ENCODE data around the gene SDK2. TPM values are rescaled to one million over a fixed set of nuclear protein-coding genes. Genes with fewer than 3 reads are reported as not detected.

The SDK2 gene
- total and polyA plus RNA-seq, 2 experiments from 2014 or later = 0.74 to 5.1 TPM

DNA sequence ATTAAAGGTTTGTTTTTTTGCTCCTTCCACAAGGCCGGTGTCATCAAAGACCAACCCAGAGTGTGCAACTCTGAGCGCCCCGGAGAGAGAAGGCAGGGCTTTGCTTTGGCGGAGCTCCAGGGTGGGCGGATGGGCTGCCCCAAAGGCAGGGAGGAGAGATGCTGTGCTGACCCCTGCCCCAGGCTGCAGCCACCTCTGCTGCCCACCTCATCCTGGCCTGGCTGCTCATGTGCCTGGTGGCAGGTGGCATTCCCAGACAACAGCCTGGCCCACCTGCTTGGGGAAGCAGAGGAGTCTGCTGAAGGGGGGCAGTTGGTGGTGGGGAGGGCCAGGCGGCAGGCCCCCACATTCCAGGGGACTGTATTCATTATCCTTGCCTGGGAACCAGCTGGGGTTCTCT, 122.1 kb downstream of the SDK2 start:
- DNase-seq (ENCODE audit: low spot score) (no peak), ATAC-seq (no peak)
- Histone ChIP-seq H3K79me2 (replicated peaks; ENCODE audit: insufficient read depth) (no peaks in the 10 kb centered on the region), H3K4me1 (ENCODE audit: insufficient read depth) (no peaks in the 10 kb centered on the region), H3K4me3 (no peak overlapping the region), H3K27me3 (ENCODE audit: insufficient read depth) (no peaks in the 10 kb centered on the region), H2AFZ (no peak overlapping the region), H3K27ac (ENCODE audit: low read depth) (no peak overlapping the region), H3K9me2 (ENCODE audit: insufficient read depth) (no peaks in the 10 kb centered on the region), H3K4me2 (no peak overlapping the region), H4K20me1 (replicated peaks; ENCODE audit: insufficient read depth) (no peaks in the 10 kb centered on the region), H3F3A (replicated peaks; ENCODE audit: low read depth) (no peaks in the 10 kb centered on the region), H3K36me3 (ENCODE audit: insufficient read depth) (no peaks in the 10 kb centered on the region)
- H3K27me3 Mint-ChIP-seq (ENCODE audit: insufficient read depth, low read depth, poor library complexity) = peaks cover 4% of the 10 kb centered on the region
- H3K4me3 Mint-ChIP-seq = no peak overlapping the region; the same call in 2 of the 3 replicates
- H3K27ac Mint-ChIP-seq = no peak overlapping the region
- TF ChIP-seq CREB1 (CRISPR knock-in tag; IDR thresholded peaks at IDR 0.05; ENCODE audit: low read depth) = no peak
- H3K9me3 Mint-ChIP-seq = no peaks in the 10 kb centered on the region
- peaks cover 9% of the 10 kb centered on the region; the same call in 2 of the 3 replicates for H3K4me1 Mint-ChIP-seq
- H3K36me3 Mint-ChIP-seq (ENCODE audit: low read depth) = no peaks in the 10 kb centered on the region

DNA sequence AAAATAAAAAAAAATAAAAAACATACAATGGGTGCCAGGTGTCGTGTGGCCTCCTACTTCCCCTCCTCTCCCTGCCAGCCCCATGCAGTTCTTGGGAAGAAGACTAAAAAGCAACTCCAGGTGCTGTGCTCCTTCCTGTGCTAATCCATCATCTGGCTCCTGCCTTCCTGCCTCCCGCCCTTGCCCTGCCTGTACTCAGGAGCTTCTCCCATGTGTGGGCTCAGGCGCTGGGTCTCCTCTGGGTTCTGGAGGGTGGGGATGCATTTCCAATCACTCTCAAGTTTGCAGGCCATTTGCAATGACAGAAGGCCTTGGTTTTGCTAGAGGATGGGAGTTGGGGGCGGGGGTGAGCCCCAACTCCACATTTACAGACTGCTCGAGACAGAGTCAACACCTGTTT, 122.9 kb downstream of the SDK2 start:
- Histone ChIP-seq H3F3A (replicated peaks; ENCODE audit: low read depth) (no peaks in the 10 kb centered on the region), H3K79me2 (replicated peaks; ENCODE audit: insufficient read depth) (no peaks in the 10 kb centered on the region), H3K27ac (ENCODE audit: low read depth) (no peak overlapping the region), H4K20me1 (replicated peaks; ENCODE audit: insufficient read depth) (no peaks in the 10 kb centered on the region), H3K9me2 (ENCODE audit: insufficient read depth) (no peaks in the 10 kb centered on the region), H3K4me2 (no peak overlapping the region), H3K4me1 (ENCODE audit: insufficient read depth) (no peaks in the 10 kb centered on the region), H3K27me3 (ENCODE audit: insufficient read depth) (no peaks in the 10 kb centered on the region), H2AFZ (no peak overlapping the region), H3K4me3 (no peak overlapping the region), H3K36me3 (ENCODE audit: insufficient read depth) (no peaks in the 10 kb centered on the region)
- DNase-seq (ENCODE audit: low spot score) = no peak
- Mint-ChIP-seq H3K27ac (no peak overlapping the region), H3K27me3 (ENCODE audit: insufficient read depth, low read depth, poor library complexity) (peaks cover 9% of the 10 kb centered on the region), H3K4me3 (no peak overlapping the region), H3K9me3 (no peaks in the 10 kb centered on the region), H3K36me3 (ENCODE audit: low read depth) (no peaks in the 10 kb centered on the region), H3K4me1 (peaks cover 12% of the 10 kb centered on the region; the same call in 2 of the 3 replicates)
- no peak for ATAC-seq
- TF ChIP-seq NANOG (IDR thresholded peaks at IDR 0.05; ENCODE audit: borderline replicate concordance) = no peak
- no peak for TF ChIP-seq REST (IDR thresholded peaks at IDR 0.05; ENCODE audit: unreplicated experiment)
- no peak for TF ChIP-seq EZH2 (IDR thresholded peaks at IDR 0.05; ENCODE audit: low read depth, unreplicated experiment)
- no peak for TF ChIP-seq POLR2AphosphoS5 (IDR thresholded peaks at IDR 0.05; ENCODE audit: low read depth)
- no peak for TF ChIP-seq STAT1 (IDR thresholded peaks at IDR 0.05; ENCODE audit: unreplicated experiment)
- TF ChIP-seq CTCF (conservative IDR thresholded peaks at IDR 0.05; ENCODE audit: low read depth in 2 of 2) = no peak
- TF ChIP-seq, protein P1, sequence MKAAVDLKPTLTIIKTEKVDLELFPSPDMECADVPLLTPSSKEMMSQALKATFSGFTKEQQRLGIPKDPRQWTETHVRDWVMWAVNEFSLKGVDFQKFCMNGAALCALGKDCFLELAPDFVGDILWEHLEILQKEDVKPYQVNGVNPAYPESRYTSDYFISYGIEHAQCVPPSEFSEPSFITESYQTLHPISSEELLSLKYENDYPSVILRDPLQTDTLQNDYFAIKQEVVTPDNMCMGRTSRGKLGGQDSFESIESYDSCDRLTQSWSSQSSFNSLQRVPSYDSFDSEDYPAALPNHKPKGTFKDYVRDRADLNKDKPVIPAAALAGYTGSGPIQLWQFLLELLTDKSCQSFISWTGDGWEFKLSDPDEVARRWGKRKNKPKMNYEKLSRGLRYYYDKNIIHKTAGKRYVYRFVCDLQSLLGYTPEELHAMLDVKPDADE (IDR thresholded peaks at IDR 0.05) = no peak
- no peak for TF ChIP-seq ZNF114 (CRISPR knock-in tag; IDR thresholded peaks at IDR 0.05)
- no peak for TF ChIP-seq EZH2phosphoT487 (IDR thresholded peaks at IDR 0.05; ENCODE audit: unreplicated experiment)
- TF ChIP-seq CREB1 (CRISPR knock-in tag; IDR thresholded peaks at IDR 0.05; ENCODE audit: low read depth) = no peak
